Vagina (tissue), 2 donors: Measurements from ENCODE around the gene PNCK. TPM values are rescaled to one million over a fixed set of nuclear protein-coding genes. Genes with fewer than 3 reads are reported as not detected.

Experiments
- DNase-seq, 2 donors: peaks; one replicate each; pipeline ENCODE4 v3.0.0-alpha.2; 2017; ENCODE audit errors: extremely low spot score in 2 of 2
- H3K27ac ChIP-seq: fragments of 200-600 bp; sonication (generic); one replicate; pipeline ENCODE4 v1.5.1; 2019
- H3K27me3 ChIP-seq: fragments of 200-600 bp; sonication (generic); one replicate; pipeline ENCODE4 v1.5.1; 2019
- H3K36me3 ChIP-seq, 2 donors: fragments of 200-600 bp; sonication (generic); one replicate each; pipeline ENCODE4 v1.5.1; 2017 to 2019
- H3K4me1 ChIP-seq: fragments of 200-600 bp; sonication (generic); one replicate; pipeline ENCODE4 v1.5.1; 2019
- H3K4me3 ChIP-seq, 2 donors: fragments of 200-600 bp; sonication (generic); 1 replicate in 1 of 2; 2 replicates in 1 of 2; pipeline ENCODE4 v1.5.1; 2016 to 2019
- H3K9me3 ChIP-seq: fragments of 200-600 bp; sonication (generic); one replicate; pipeline ENCODE4 v1.5.1; 2019
- POLR2A ChIP-seq, 2 donors: fragments of 450-650 bp; IDR thresholded peaks; one replicate each; pipeline ENCODE4 v1.6.1; 2017; ENCODE audit warnings: antibody characterized with exemption in 2 of 2, mild to moderate bottlenecking in 2 of 2, moderate library complexity in 2 of 2
- POLR2AphosphoS5 ChIP-seq, 2 donors: sonication (generic); formaldehyde crosslinking; IDR thresholded peaks; one replicate each; pipeline ENCODE4 v1.9.0; 2017; ENCODE audit warnings: antibody characterized with exemption in 2 of 2, mild to moderate bottlenecking in 2 of 2, low read depth in 1 of 2; ENCODE audit not compliant: insufficient read depth in 1 of 2
- intact Hi-C: fragments of 100-400 bp; cut with DNase I; formaldehyde crosslinking; loops from one replicate; pipeline ENCODE4 v1.15.1; 2023
- total RNA-seq: library from RNA; depleted of rRNA; stranded (reverse); fragments of >200 nt; gene quantifications from one replicate; pipeline ENCODE4 v1.2.3, GENCODE V29; 2016
- TF ChIP-seq, protein P1 (sequence below), 3 experiments: fragments of 450-650 bp in 2 of 3; fragments of 200-600 bp in 1 of 3; sonication (generic) in 1 of 3; IDR thresholded peaks; one replicate each; pipeline ENCODE4 v1.5.1; 2017 to 2019; ENCODE audit warnings: antibody characterized with exemption in 3 of 3, mild to moderate bottlenecking in 2 of 3, moderate library complexity in 2 of 3

Gene PNCK
- total RNA-seq, 1 donor from 2014 or later = 9.3 TPM

- H3K9me3 ChIP-seq = no peaks in the 10 kb centered on the region
- TF ChIP-seq, protein P1, sequence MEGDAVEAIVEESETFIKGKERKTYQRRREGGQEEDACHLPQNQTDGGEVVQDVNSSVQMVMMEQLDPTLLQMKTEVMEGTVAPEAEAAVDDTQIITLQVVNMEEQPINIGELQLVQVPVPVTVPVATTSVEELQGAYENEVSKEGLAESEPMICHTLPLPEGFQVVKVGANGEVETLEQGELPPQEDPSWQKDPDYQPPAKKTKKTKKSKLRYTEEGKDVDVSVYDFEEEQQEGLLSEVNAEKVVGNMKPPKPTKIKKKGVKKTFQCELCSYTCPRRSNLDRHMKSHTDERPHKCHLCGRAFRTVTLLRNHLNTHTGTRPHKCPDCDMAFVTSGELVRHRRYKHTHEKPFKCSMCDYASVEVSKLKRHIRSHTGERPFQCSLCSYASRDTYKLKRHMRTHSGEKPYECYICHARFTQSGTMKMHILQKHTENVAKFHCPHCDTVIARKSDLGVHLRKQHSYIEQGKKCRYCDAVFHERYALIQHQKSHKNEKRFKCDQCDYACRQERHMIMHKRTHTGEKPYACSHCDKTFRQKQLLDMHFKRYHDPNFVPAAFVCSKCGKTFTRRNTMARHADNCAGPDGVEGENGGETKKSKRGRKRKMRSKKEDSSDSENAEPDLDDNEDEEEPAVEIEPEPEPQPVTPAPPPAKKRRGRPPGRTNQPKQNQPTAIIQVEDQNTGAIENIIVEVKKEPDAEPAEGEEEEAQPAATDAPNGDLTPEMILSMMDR (IDR thresholded peaks at IDR 0.05) = no peak
- TF ChIP-seq POLR2A (IDR thresholded peaks at IDR 0.05) (no peak), POLR2AphosphoS5 (IDR thresholded peaks at IDR 0.05; ENCODE audit: insufficient read depth in 1 of 2, low read depth in 1 of 2) (no peak)
- no peak for DNase-seq
These were observed 28.5 kb downstream of the PNCK start for GRCh38 chrX:153645151-153645550.

GRCh38 chrX:153644356-153645125, 29.1 kb downstream of the PNCK start:
- Histone ChIP-seq H3K36me3 (no peaks in the 10 kb centered on the region), H3K4me3 (no peak overlapping the region), H3K4me1 (peaks cover 7% of the 10 kb centered on the region), H3K9me3 (no peaks in the 10 kb centered on the region), H3K27ac (no peak overlapping the region), H3K27me3 (peaks cover 4% of the 10 kb centered on the region)
- TF ChIP-seq POLR2AphosphoS5 (IDR thresholded peaks at IDR 0.05; ENCODE audit: insufficient read depth in 1 of 2, low read depth in 1 of 2) (no peak), POLR2A (IDR thresholded peaks at IDR 0.05) (no peak)
- TF ChIP-seq, protein P1 (IDR thresholded peaks at IDR 0.05) = no peak
- intact Hi-C loops = no loop called here
- no peak for DNase-seq

More at GRCh38 chrX:153645151-153645550, 28.5 kb downstream of the PNCK start:
- intact Hi-C loops = no loop called here
- Histone ChIP-seq H3K4me3 (no peak overlapping the region), H3K27ac (no peak overlapping the region), H3K36me3 (no peaks in the 10 kb centered on the region), H3K27me3 (peaks cover 4% of the 10 kb centered on the region), H3K4me1 (peaks cover 7% of the 10 kb centered on the region)

- H3K4me1 ChIP-seq = peaks cover 7% of the 10 kb centered on the region
- no peaks in the 10 kb centered on the region for H3K9me3 ChIP-seq
- H3K4me3 ChIP-seq = peak overlapping the region in 1 of 2 donors; percentile 24
- H3K27ac ChIP-seq = no peak overlapping the region
- peaks cover 4% of the 10 kb centered on the region for H3K27me3 ChIP-seq
- intact Hi-C loops = no loop called here
- TF ChIP-seq POLR2A (IDR thresholded peaks at IDR 0.05) (no peak), POLR2AphosphoS5 (IDR thresholded peaks at IDR 0.05; ENCODE audit: insufficient read depth in 1 of 2, low read depth in 1 of 2) (no peak)
- TF ChIP-seq, protein P1 (IDR thresholded peaks at IDR 0.05) = no peak
- no peak for DNase-seq
- no peaks in the 10 kb centered on the region for H3K36me3 ChIP-seq
These were observed 29.9 kb downstream of the PNCK start for GRCh38 chrX:153643431-153644351.

GRCh38 chrX:153642655-153643430, 30.8 kb downstream of the PNCK start:
- H3K4me3 ChIP-seq = peak overlapping the region in 1 of 2 donors; percentile 24
- peaks cover 7% of the 10 kb centered on the region for H3K4me1 ChIP-seq
- H3K27me3 ChIP-seq = peaks cover 4% of the 10 kb centered on the region
- TF ChIP-seq POLR2A (IDR thresholded peaks at IDR 0.05) = no peak
- TF ChIP-seq, protein P1 (IDR thresholded peaks at IDR 0.05) = no peak
- H3K36me3 ChIP-seq = no peaks in the 10 kb centered on the region
- no peaks in the 10 kb centered on the region for H3K9me3 ChIP-seq
- DNase-seq = no peak
- intact Hi-C loops = no loop called here
- no peak overlapping the region for H3K27ac ChIP-seq
